ENCODE data around the gene CARS2.
"Not testable (repeated sequence)": the region's sequence is repeated elsewhere in the genome, so short reads cannot be mapped to it uniquely, and the experiment has no call there.

Gene CARS2

GRCh38 chr13:110706570-110707372 lies 855 bp upstream of the CARS2 start:
- no peak for DNase-seq (ENCODE audit: low spot score)

- no peak for DNase-seq (ENCODE audit: low spot score)
Observed at GRCh38 chr13:110705356-110705825, 525 bp downstream of the CARS2 start.

- DNase-seq (ENCODE audit: low spot score) = no peak
Observed at GRCh38 chr13:110702591-110703526, 3.1 kb downstream of the CARS2 start.

- no peak for DNase-seq (ENCODE audit: low spot score)
Observed at GRCh38 chr13:110702089-110702488, 3.8 kb downstream of the CARS2 start.

DNA sequence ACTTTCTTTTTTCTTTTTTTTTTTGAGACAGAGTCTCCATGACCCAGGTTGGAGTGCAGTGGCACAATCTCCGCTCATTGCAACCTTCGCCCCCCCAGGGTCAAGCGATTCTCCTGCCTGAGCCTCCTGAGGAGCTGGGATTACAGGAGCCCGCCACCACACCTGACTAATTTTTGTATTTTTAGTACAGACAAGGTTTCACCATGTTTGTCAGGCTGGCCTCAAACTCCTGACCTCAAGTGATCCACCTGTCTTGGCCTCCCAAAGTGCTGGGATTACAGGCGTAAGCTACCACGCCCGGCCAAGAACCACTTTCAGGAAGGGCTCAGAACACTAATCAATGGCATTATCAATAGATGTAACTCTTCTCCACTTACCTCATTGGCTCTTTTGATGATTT lies 4.9 kb downstream of the CARS2 start:
- DNase-seq (ENCODE audit: low spot score) = not testable (repeated sequence)

GRCh38 chr13:110700641-110701040 lies 5.3 kb downstream of the CARS2 start:
- DNase-seq (ENCODE audit: low spot score) = no peak

- DNase-seq (ENCODE audit: low spot score) = no peak
Observed at GRCh38 chr13:110700186-110700585, 5.7 kb downstream of the CARS2 start.

DNA sequence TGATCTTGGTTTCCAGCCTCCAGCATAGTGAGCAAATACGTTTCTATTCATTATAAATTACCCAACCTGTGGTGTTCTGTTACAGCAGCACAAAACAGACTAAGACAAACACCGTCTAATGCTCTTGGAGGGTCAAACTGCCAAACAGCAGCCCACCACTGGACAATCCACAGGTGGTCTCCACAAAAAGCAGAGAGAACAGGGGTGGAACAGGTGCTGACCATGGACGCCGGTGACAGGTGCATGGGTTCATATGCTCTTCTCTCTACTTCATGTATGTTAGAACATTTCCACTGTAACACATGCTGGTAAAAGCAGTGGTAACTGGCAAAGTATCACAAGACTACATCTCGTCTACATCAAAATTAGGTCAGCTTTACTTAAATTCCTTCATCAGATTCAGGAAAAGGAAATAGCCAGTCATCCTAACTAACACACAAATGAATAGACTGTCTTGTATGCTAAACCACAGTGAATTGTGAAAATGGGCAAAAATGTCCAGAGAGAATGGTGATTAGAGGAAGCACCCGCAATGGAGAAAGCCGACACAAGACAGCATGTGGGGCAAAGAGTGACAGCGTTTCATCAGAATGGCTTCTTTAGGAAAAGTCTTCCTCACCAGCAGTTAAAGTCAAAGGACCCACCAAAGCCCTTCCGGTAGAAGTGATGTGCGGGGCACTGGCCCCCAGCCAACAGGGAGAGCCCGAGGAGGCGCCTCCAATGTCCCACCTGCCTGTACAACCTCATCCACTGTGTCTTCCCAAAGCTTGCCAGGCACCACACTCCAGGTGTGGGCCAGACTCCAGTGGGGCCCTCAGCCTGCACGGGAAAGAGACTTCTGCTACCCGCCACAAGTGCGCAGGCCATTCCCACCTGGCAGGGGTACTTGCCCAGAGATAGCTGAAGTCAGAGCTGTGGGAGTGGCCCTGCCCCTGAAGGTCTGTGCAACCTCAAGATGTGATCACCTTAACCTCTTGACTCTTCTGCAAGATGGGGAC lies 6.5 kb downstream of the CARS2 start:
- no peak for DNase-seq (ENCODE audit: low spot score)

DNA sequence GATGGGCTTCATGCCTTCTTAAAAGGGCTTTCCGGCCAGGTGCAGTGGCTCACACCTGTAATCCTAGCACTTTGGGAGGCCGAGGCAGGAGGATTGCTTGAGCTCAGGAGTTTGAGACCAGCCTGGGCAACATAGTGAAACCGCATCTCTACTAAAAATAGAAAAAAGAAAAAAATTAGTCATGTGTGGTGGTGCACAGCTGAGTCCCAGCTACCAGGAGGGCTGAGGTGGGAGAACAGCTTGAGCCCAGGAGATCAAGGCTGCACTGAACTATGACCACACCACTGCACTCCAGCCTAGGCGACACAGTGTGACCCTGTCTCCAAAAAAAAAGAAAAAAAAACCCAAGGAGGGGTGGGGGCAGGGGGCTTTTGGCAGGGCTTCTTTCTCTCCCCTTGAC lies 7.2 kb downstream of the CARS2 start:
- DNase-seq (ENCODE audit: low spot score) = no peak

- DNase-seq (ENCODE audit: low spot score) = no peak
Observed at GRCh38 chr13:110697842-110698241, 8.1 kb downstream of the CARS2 start.

- no peak for DNase-seq (ENCODE audit: low spot score)
Observed at GRCh38 chr13:110696776-110697175, 9.1 kb downstream of the CARS2 start.

GRCh38 chr13:110695774-110696173 lies 10.1 kb downstream of the CARS2 start:
- DNase-seq (ENCODE audit: low spot score) = not testable (repeated sequence)

DNA sequence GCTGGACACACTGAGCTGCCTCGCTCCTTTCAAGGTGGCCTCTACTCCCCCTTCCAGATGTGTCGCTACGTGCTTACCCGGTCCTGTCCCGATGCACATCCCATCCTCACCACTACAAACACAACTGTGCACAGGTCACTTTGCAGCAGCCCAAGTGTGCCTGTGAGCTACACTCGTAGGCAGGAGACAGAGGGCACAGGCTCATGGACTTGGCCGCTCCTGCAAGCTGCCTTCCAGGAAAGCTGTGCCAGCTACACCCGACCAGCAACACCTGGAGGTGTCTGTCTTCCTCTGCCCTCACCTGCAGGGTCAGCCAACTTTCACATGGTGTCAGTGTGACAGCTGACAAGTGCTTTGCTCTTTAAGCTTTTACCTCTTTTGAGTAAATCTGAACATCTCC lies 15.4 kb downstream of the CARS2 start:
- DNase-seq (ENCODE audit: low spot score) = no peak

DNA sequence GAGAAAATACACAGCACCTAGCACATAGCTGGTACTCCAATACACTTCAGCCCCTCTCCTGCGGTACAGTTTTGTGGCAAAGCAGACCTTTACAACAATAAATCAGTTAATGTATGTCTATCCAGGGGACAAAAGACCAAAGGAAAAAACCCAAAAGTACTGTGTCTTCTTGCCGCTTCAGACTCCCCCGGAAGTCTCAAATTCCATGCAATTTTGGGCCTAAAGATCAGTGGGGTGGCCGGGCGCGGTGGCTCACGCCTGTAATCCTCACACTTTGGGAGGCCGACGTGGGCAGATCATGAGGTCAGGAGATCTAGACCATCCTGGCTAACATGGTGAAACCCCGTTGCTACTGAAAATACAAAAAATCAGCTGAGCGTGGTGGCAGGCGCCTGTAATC lies 16.2 kb downstream of the CARS2 start:
- DNase-seq (ENCODE audit: low spot score) = no peak

GRCh38 chr13:110689041-110689440 lies 16.9 kb downstream of the CARS2 start:
- DNase-seq (ENCODE audit: low spot score) = no peak

DNA sequence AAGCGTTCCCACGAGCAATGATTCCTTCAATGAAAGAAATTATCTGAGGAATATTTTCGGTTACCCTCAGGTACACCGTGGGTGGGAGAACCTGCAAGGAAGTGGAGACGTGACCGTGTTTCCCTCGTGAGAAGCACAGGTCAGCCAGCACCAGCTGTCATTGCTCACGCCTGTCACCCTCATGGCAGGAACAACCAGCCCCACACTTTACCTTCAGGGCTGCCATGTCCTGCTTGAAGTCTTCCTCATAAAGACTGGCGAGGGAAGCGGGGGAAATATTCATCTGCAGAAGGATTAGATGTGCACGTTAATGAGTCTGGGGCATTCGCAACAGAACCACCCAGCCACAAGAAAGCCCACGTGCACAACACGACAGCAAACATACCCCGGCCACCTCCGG lies 18.2 kb downstream of the CARS2 start:
- DNase-seq (ENCODE audit: low spot score) = no peak

DNA sequence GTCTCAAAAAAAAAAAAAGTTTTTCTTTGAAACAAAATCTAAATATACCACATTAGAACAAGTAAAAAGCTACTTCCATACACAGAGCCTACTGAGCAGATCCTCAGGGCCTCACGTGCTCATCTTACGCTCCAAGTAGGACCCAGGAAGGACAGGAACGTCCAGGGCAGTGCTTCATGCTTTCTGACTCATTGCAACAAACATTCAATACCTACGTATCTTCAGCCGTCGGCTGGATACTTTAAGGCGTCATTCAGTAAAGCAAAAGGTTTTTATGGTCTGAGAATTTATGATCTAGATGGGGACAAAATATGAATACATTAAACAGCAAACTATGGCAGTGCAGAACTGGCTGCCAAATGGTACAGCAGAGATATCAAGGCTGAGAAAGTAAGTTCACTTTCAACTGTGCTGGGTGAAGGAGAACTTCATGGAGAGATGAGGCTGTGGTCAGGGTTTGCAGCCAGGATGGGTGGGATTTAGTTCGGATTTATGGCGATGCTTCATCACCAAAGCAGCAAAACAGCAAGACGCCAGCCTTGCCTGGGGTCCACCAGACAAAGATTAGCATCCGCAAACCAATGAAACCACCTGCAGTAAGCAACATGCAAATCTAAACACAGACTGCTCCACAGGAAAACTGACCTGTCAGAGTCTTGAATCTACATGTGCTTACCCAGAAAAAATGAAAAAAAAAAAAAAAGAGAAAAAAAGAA lies 20.5 kb downstream of the CARS2 start:
- DNase-seq (ENCODE audit: low spot score) = no peak

GRCh38 chr13:110684388-110685056 lies 21.4 kb downstream of the CARS2 start:
- DNase-seq (ENCODE audit: low spot score) = no peak

DNA sequence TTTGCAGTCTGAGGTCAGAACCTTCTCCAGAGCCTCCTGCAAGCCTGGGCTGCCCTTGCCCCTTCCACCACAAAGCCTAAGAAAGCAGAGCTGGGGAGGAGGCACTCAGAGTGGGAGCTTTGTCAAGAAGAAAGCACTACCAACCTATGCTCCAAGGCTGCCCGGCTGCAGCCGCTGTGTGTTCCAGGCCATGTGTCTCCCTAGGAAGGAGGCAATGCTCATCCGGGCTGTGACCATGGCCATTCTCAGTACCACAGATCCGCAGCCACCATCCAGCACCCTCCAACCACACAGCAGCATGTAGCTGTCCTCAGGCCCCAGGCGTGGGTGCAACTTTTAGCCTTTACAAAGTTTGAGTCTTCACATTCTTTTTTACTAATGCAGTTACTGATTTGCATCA lies 22.0 kb downstream of the CARS2 start:
- no peak for DNase-seq (ENCODE audit: low spot score)

DNA sequence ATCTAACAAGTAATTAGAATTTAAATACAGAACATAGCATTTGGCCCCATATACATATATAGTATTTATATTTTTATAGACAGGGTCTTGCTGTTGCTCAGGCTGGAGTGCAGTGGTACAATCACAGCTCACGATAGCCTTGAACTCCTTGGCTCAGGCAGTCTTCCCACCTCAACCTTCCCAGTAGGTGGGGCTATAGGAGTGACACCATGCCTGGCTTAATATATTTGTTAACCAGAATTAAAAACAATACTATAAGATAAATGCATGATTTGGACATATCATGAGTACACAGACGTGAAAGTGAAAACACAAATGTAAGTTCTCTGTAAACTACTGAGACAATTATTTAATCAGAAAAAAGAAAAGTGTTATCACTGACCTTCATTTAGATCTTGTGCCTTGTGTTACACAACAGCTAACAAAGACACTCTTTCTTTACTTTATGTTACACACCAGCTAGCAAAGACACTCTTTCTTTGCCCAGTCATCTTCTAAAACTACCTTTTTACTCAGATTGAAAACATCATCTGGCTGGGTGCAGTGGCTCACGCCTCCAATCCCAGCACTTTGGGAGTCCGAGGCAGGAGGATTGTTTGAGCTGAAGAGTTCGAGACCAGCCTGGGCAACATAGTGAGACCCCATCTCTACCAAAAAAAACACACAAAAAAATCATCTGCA lies 22.6 kb downstream of the CARS2 start:
- DNase-seq (ENCODE audit: low spot score) = no peak
